MCF 10A (cell line): Measurements from ENCODE around the gene BMERB1. TPM values are rescaled to one million over a fixed set of nuclear protein-coding genes. Genes with fewer than 3 reads are reported as not detected.

Experiments used
- BruUV-seq: library from RNA; stranded (reverse); fragments of 400-500 nt; replicated peaks from 2 replicates; lab custom pipeline; 2021; lab: Mats Ljungman, UMichigan
- CTCF ChIA-PET: fragments of 300-600 bp; sonication (Branson Sonifier 250); formaldehyde crosslinking; extraction: SDS; loops from one replicate; lab custom pipeline; 2021; ENCODE audit warnings: antibody characterized with exemption, inconsistent platforms; lab: Yijun Ruan, JAX
- POLR2A ChIA-PET: fragments of 300-600, 350-650 bp; sonication (Branson Sonifier 250); formaldehyde crosslinking; extraction: SDS; loops from one replicate; lab custom pipeline; 2020; ENCODE audit warnings: antibody characterized with exemption, inconsistent platforms; lab: Yijun Ruan, JAX
- DNase-seq: peaks from one replicate; pipeline ENCODE4 v3.0.0-alpha.2; 2018; ENCODE audit not compliant: unreplicated experiment
- H3K27ac Mint-ChIP-seq: one replicate; pipeline ENCODE4 v1.8.0; 2022; ENCODE audit warnings: mild to moderate bottlenecking, low read depth, mixed read lengths; ENCODE audit not compliant: unreplicated experiment
- H3K27me3 Mint-ChIP-seq: one replicate; pipeline ENCODE4 v1.8.0; 2022; ENCODE audit warnings: mixed read lengths; ENCODE audit not compliant: insufficient read depth, unreplicated experiment
- H3K36me3 Mint-ChIP-seq: one replicate; pipeline ENCODE4 v1.8.0; 2022; ENCODE audit warnings: mild to moderate bottlenecking, moderate library complexity, mixed read lengths; ENCODE audit not compliant: insufficient read depth, unreplicated experiment
- H3K4me1 Mint-ChIP-seq: one replicate; pipeline ENCODE4 v1.8.0; 2022; ENCODE audit warnings: mixed read lengths; ENCODE audit not compliant: insufficient read depth, unreplicated experiment
- H3K4me3 Mint-ChIP-seq: one replicate; pipeline ENCODE4 v1.8.0; 2022; ENCODE audit warnings: mild to moderate bottlenecking, moderate library complexity, mixed read lengths; ENCODE audit not compliant: unreplicated experiment
- H3K9me3 Mint-ChIP-seq: one replicate; pipeline ENCODE4 v1.8.0; 2022; ENCODE audit warnings: mixed read lengths; ENCODE audit not compliant: unreplicated experiment
- intact Hi-C: fragments of 100-400 bp; cut with micrococcal nuclease; formaldehyde crosslinking; loops from 2 replicates; pipeline ENCODE4 v1.14.1; 2022
- total RNA-seq: library from RNA; stranded (reverse); gene quantifications from 2 replicates; pipeline ENCODE4 v1.2.3, GENCODE V29; 2022
- TF ChIP-seq, protein P1 (sequence below): fragments of 200-600 bp; IDR thresholded peaks from one replicate; pipeline ENCODE4 v1.8.0; 2022; ENCODE audit warnings: antibody characterized with exemption, mild to moderate bottlenecking; ENCODE audit not compliant: unreplicated experiment

BMERB1 gene
- total RNA-seq, 1 experiment from 2014 or later: 3.3 TPM

DNA sequence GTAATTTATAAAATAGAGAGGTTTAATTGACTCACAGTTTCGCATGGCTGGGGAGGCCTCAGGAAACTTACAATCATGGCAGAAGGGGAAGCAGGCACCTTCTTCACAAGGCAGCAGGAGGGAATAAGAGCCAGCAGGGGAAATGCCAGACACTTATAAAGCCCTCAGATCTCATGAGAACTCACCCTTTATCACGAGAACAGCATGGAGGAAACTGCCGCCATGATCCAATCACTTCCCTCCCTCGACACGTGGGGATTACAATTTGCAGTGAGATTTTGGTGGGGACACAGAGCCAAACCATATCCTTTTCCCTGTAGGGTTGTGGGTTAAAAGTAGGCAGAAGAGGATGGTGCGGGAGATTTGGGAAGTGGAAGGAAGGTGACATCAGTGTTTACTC lies 101.4 kb downstream of the BMERB1 start:
- TF ChIP-seq, protein P1, sequence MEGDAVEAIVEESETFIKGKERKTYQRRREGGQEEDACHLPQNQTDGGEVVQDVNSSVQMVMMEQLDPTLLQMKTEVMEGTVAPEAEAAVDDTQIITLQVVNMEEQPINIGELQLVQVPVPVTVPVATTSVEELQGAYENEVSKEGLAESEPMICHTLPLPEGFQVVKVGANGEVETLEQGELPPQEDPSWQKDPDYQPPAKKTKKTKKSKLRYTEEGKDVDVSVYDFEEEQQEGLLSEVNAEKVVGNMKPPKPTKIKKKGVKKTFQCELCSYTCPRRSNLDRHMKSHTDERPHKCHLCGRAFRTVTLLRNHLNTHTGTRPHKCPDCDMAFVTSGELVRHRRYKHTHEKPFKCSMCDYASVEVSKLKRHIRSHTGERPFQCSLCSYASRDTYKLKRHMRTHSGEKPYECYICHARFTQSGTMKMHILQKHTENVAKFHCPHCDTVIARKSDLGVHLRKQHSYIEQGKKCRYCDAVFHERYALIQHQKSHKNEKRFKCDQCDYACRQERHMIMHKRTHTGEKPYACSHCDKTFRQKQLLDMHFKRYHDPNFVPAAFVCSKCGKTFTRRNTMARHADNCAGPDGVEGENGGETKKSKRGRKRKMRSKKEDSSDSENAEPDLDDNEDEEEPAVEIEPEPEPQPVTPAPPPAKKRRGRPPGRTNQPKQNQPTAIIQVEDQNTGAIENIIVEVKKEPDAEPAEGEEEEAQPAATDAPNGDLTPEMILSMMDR: no peak
- intact Hi-C loops: no loop called here
- BruUV-seq: no TSS peak
- Mint-ChIP-seq H3K9me3 (no peaks in the 10 kb centered on the region), H3K27me3 (no peaks in the 10 kb centered on the region), H3K27ac (no peak overlapping the region), H3K4me1 (no peaks in the 10 kb centered on the region), H3K4me3 (no peak overlapping the region), H3K36me3 (peaks cover 7% of the 10 kb centered on the region)
- POLR2A ChIA-PET: no interaction called here
- no peak for DNase-seq
- CTCF ChIA-PET: interaction anchor here (0.6 kb wide), 1 partner anchor 46 kb away, joined by 3 read pairs; no protein-coding TSS in a partner anchor

DNA sequence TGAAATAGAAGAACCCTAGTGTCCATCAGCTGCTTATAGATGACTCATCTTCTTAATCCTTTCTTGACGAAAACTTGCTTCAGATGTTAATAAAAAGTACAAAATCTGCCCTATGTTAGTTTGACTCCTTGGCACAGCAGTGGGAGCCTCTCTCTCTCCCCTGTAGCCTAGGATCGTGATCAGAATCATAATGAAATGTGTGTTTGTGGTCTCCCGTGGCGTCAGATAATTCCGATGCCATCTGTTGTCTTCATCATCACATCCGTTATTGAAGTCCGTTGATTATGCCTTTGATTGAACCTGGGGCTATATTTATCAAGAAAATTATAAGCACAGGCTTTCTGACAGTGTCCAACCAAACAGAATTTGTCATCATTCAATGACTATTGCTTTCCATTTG lies 102.5 kb downstream of the BMERB1 start:
- Mint-ChIP-seq H3K27ac (no peak overlapping the region), H3K36me3 (peaks cover 7% of the 10 kb centered on the region), H3K4me1 (no peaks in the 10 kb centered on the region), H3K9me3 (no peaks in the 10 kb centered on the region), H3K4me3 (no peak overlapping the region), H3K27me3 (no peaks in the 10 kb centered on the region)
- intact Hi-C loops: no loop called here
- TF ChIP-seq, protein P1: no peak
- ChIA-PET POLR2A (no interaction called here), CTCF (no interaction called here)
- no peak for DNase-seq
- no TSS peak for BruUV-seq

DNA sequence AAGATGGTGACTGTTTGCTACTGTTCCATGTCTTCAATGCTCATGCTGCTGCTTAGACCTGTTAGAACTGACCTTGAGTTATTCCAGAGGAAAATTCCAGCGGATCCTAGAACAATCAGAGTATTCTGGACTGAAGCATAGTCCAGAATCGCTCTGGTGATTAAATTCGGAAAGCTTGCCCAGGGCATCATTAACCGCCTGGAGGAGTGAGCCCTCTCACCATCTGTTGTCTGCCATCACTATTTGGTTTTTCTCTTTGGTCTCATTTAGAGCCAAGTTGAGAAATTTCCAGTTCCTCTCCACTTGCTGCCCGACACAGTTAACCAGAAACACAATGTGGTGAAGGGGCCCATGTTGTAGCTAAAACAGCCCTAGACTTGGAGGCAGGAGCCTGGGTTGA lies 104.1 kb downstream of the BMERB1 start:
- Mint-ChIP-seq H3K36me3 (peaks cover 7% of the 10 kb centered on the region), H3K4me3 (no peak overlapping the region), H3K27me3 (no peaks in the 10 kb centered on the region), H3K4me1 (no peaks in the 10 kb centered on the region), H3K27ac (no peak overlapping the region), H3K9me3 (no peaks in the 10 kb centered on the region)
- no TSS peak for BruUV-seq
- intact Hi-C loops: no loop called here
- no peak for DNase-seq
- CTCF ChIA-PET: no interaction called here
- POLR2A ChIA-PET: no interaction called here
- TF ChIP-seq, protein P1: no peak

DNA sequence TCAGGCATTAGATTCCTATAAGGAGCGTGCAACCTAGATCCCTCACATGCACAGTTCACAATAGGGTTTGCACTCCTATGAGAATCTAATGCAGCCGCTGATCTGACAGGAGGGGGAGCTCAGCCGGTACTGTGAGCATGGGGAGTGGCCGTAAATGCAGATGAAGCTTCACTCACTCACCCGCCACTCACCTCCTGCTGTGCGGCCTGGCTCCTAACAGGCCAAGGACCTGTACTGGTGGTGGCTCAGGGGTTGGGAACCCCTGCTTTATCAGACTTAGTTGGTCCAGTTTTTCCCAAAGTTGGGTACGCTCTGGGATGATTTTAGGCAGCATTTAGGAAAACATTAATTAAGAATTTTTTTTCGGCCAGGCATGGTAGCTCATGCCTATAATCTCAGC lies 104.8 kb downstream of the BMERB1 start:
- POLR2A ChIA-PET: no interaction called here
- H3K4me3 Mint-ChIP-seq: no peak overlapping the region
- BruUV-seq: no TSS peak
- no peaks in the 10 kb centered on the region for H3K27me3 Mint-ChIP-seq
- TF ChIP-seq, protein P1: no peak
- H3K36me3 Mint-ChIP-seq: peaks cover 7% of the 10 kb centered on the region
- H3K27ac Mint-ChIP-seq: no peak overlapping the region
- no peaks in the 10 kb centered on the region for H3K4me1 Mint-ChIP-seq
- no peaks in the 10 kb centered on the region for H3K9me3 Mint-ChIP-seq
- CTCF ChIA-PET: interaction anchor here (0.7 kb wide), 1 partner anchor 21 kb away, joined by 3 read pairs; no protein-coding TSS in a partner anchor
- intact Hi-C loops: no loop called here
- no peak for DNase-seq
